HL-60/S4 (cell line): ENCODE measurements around the gene EYA2.
"Not testable (repeated sequence)": the region's sequence is repeated elsewhere in the genome, so short reads cannot be mapped to it uniquely, and the experiment has no call there.

Source experiments
- in situ Hi-C: fragments of 300-500 bp; cut with MboI; formaldehyde crosslinking; loops from 2 replicates; pipeline ENCODE4 v1.14.3; 2022; ENCODE audit warnings: low sequenced_read_pairs

The EYA2 gene, protein sequence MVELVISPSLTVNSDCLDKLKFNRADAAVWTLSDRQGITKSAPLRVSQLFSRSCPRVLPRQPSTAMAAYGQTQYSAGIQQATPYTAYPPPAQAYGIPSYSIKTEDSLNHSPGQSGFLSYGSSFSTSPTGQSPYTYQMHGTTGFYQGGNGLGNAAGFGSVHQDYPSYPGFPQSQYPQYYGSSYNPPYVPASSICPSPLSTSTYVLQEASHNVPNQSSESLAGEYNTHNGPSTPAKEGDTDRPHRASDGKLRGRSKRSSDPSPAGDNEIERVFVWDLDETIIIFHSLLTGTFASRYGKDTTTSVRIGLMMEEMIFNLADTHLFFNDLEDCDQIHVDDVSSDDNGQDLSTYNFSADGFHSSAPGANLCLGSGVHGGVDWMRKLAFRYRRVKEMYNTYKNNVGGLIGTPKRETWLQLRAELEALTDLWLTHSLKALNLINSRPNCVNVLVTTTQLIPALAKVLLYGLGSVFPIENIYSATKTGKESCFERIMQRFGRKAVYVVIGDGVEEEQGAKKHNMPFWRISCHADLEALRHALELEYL

DNA sequence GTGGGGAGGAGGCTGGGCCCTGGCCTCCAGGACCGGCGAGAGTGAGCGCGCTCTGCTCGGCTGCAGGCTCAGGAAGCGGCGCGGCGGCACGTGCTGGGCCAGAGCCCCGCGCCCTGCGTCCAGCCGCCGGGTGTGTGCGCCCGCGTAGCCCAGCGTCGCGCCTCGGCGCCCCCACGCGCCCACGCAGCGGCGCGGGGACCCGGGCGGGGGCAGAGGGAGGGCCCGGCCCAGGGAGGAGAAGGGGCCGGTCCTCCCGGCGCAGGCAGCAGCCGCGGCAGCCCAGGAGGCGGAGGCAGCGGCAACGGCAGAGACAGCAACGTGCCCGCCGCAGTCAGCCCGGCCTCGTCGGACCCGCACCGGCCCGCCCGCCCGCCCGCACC is at the start of gene EYA2:
EYA2 (plus strand) TSS at position 265 of the 380 bp plus-strand sequence. CDS start 95,168 bp downstream, outside the sequence.
- in situ Hi-C loops = no loop called here

DNA sequence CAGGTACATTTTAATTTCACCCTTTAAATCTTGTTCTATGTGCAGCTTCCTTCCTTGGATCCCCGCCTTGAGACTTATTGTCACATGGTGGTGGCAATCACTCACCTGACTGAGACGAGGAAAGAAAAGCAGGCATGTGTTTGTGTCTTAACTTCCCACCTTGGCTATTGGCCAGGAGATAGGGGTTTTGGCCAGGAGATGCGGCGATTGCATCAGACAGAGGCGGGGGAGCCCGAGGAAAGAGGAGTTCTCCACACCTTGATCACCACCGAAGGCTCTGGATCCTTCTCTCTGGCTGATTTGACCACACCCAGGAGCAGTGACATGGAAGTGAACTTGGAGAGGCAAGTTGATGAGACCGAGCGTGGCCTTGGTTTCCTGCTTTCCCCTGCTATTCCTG is 49.7 kb upstream of the EYA2 start:
- in situ Hi-C loops = no loop called here

DNA sequence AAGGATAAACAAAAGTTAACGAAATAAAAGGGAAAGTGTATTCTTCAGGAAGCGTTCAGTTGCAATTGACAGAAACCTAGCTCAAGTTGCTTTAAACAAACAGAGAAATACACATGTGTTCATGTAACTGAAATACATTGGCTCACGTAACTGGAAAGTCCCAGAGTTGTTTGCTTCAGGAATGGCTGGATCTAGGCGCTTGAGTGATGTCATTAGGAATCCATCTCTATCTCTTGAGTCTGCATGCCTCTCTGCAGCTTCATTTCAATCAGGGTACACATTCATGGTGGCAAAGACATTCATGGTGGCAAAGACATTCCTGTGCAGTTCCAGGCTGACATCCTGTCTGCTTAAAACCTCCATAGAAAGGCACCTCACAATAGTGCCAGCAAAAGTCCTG is 45.4 kb upstream of the EYA2 start:
- in situ Hi-C loops = no loop called here

DNA sequence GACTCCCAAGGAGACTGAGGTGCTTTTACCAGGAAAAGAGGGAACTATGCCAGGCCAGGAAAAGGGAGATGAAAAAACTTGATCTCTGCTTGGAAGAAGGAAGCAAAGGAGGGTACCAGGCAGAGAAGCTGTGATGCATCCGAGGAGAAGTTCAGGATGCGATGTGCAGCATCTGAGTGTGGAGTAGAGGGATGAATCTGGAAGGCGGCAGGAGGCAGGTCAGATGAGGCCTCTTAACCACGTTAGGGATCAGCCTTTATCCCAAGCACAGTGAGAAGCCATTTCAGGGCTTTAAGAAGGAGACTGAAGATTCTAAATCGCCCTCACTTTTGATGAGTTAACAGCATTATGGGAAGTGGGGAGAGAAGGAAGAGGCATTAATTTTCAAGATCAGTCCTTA is 44.9 kb upstream of the EYA2 start:
- in situ Hi-C loops = no loop called here

DNA sequence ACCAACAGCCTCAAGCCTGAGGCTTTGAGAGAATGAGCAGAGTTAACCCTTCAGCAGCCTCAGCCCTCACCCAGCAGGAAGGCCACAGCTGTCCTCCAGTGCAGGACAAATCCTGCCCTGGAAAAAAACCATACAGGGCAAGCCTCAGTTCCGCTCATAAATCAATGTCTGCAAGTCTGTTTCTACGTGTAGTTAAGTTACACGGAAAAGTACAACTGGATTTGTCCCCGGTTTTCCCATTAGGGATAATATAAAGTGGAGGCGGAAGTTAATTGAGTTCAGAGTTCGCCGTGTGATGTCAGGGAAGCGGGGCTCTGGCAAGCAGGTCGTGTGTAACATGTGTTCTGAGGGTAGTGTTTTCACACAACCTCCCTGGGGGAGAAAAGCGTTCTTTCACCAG is 44.2 kb upstream of the EYA2 start:
- in situ Hi-C loops = no loop called here

DNA sequence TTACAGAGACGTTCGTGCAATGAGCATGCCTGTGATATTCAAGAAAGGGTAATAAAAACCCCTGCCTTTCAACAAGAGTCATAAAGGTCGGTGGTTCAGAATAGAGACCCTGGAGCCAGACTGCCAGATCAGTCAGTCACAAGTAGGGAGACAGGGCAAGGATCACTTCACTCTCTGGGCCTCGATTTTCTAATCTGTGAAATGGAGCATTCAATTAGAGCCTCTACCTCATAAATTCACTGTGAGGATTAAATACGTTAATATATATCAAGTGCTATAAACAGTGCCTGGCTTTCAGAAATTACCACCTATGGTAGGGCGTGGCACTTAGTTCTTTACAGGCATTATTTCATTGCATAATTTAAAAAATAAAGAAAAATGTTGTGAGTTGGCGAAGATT is 43.7 kb upstream of the EYA2 start:
- in situ Hi-C loops = no loop called here

DNA sequence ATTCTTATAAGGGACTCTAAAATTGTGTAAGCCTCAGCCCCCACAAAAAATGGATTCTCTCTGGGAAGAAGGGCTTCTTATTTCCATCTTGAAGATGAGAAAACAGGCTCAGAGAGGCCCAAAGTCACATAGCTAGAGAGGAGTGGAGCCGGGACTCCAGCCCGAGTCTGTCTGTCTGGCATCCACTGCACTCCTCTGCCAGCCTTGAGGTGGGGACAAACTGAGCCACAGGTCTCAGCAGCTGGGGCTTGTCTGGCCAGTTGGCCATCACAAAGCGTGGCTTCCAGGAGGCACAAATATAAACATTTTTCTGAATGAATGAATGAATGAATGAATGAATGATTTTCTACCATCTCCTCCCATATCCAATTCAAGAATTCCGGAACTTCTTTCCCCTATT is 42.9 kb upstream of the EYA2 start:
- in situ Hi-C loops = no loop called here

DNA sequence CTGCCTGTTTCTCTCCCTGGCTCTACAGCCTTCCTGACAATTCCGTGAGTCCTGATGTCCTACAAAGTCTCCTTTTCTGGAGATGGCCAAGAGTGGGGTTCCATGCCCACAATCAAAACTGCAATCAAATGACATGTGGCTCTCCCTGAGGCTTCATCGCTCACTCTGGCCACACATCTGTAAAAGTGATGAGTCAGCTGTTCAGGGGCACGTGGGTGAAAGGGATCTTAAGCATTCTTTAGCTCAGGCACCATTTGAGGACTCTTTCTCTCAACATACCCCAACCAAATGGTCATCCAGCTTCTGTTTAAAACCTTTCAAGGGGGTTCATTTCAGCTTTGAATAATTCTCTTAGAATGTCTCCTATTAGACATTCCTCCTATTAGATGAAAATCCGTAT is 42.3 kb upstream of the EYA2 start:
- in situ Hi-C loops = no loop called here

DNA sequence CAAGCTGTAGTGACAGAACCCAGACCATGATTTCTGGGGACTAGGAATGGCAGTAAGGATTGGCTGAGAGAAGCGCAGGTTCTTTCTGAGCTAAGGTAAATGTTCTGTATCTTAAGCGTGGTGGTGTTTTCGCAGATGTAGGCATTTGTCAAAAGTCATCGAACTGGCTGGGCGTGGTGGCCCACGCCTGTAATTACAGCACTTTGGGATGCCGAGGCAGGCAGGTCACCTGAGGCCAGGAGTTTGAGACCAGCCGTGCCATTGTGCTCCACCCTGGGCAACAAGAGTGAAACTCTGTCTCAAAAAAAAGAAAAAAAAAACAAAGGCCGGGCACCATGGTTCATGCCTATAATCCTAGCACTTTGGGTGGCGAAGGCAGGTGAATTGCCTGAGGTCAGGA is 40.7 kb upstream of the EYA2 start:
- in situ Hi-C loops = no loop called here

DNA sequence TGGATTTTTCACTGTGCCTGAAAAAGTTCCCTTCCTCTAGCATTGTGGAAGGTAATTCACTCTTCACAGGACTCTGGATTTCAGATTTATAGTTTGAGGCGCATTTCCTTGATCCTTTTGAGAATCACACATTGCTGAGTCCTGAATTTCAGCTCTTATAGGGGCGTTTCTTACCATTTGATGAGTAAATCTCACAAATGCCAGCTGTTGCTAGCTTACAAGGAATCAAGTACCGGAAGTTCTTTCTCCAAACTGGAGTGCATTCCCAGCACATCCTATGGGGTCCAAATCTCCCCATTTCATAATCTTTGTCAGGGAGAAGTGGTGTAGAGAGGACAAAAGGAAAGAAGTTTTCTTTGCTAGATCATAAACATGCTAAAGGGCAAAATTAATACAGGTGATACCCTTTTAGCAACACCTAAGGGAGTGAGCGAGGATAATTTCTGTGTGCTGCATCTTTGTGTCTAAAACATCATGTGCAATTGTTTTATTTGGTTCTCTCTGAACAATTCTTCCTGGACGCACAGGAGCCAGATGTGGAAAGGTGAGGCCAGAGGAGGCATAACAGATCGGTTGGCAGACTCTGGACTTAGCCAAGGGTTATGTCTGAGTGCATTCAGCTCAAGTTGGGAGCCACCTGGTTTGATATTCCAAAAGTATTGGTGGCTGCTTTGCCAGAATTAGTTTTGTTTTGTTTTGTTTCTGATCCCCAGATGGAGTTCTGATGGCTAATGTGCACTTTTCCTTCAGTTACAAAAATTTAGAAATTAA is 37.4 kb upstream of the EYA2 start:
- in situ Hi-C loops = no loop called here

DNA sequence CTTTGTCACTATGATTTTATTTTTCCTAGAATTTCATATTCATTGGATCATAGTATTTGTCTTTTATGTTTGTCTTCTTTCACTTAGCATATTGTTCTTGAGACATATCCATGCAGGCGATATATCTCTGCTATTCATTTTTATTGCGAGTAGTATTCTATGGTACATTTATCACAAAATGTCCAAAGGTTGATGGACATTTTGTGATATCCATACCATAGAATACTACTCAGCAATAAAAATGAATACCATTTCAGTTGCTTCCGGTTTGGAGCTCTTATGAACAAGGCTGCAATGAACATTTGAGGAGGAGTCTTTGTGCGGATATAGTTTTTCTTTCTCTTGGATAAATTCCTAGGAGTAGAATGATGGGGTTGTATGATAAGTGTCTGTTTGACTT is 28.8 kb upstream of the EYA2 start:
- in situ Hi-C loops = no loop called here

DNA sequence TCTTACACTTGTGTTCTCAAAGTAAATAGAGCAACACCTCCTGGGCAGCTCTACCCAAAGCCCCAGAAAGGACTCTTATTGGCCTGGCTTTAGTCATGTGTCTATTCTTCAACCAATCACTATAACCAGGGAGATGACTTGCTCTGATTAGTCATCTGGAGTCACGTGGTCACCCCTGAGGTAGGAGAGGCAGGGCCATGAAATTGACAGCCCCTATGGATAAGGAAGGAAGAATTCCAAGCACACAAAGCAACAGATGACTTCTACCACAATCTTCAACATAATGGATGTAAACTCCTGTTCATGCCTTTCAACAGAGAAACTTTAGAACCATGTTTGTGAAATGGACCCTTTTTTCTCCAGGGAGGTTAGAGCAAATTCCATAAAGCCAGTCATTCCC is 24.6 kb upstream of the EYA2 start:
- in situ Hi-C loops = no loop called here

DNA sequence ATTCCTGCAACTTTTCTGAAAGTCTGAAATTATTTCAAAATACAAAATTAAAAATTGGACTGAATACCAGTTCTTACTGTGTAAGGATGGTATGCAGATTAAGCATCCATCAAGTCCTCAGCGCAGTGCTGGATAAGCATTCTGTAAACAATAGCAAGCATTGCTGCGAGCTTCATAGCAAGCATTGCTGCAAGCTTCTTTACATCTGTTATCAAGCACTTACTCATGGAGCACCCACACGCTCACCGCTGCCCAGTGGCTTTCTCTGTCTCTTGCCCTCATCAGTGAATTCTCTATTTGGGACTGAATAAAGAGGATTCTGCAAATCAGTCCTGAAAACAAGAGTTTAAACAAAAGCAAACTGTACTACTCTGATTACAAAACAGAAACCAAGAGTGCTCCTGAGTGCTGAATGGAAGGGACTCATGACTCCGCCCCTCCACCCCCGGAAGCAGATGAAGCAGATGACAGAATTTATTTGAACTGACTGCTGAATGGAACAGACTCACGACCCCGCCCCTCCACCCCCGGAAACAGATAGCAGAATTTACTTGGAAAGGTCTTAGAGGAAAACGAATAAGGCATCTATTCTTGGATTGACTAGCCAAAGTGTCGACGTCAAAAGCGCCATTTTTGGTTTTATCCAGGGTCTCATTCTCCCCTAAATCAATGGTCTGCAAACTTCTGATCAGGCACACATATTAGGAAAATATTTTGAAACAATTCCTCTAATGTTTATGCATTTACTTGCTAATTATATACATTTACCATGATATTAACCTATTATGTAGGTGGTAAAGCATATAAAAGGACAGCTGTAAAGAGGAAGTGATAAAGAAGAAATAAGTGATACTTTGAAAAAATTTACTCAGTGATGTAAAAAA is 22.1 kb upstream of the EYA2 start:
- in situ Hi-C loops = no loop called here

DNA sequence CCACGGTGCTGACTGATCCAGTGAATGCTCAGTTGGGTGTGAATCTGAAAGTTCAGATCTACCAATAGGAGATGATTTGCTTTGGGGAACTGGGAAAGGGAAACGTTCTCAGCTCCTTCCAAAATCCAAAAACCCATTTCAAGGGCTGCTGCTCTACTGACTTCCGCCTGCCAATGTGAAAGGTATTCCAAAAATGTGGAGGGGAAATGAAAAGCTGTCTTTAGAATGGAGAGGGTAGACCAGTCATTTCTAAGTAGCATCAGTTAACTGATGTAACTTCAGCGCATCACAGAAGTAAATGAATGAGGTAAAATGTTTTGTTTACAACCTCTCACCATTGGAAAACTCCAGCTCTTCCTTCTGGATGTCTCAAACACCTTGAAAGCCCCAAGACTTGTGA is 19.6 kb upstream of the EYA2 start:
- in situ Hi-C loops = no loop called here

DNA sequence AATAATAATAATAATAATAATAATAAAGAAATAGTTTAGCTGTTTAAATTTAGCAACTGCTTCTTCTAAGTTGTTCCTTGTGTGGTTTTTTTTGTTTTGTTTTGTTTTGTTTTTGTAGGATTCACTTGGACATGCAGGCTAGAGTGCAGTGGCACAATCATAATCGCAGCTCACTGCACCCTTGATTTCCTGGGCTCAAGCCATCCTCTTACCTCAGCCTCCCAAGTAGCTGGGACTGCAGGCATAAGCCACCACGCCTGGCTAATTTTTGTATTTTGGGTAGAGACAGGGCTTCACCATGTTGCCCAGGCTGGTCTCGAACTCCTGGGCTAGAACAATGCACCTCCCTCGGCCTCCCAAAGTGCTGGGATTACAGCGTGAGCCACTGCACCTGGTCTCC is 15.3 kb upstream of the EYA2 start:
- in situ Hi-C loops = no loop called here

DNA sequence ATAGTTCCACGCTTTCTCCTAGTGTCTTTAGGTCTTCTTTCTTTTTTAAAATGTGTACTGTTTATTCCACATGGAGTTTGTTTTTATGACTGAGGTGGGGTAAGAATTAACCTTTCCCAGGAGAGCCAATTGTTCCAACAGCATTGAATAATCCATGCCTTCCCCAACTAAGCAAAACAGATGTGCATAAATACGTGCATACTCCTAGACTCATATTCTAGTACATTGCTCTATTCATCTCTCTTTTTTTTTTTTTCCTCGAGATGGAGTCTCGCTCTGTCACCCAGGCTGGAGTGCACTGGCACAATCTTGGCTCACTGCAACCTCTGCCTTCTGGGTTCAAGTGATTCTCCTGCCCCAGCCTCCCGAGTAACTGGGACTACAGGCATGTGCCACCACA is 14.7 kb upstream of the EYA2 start:
- in situ Hi-C loops = not testable (repeated sequence)

DNA sequence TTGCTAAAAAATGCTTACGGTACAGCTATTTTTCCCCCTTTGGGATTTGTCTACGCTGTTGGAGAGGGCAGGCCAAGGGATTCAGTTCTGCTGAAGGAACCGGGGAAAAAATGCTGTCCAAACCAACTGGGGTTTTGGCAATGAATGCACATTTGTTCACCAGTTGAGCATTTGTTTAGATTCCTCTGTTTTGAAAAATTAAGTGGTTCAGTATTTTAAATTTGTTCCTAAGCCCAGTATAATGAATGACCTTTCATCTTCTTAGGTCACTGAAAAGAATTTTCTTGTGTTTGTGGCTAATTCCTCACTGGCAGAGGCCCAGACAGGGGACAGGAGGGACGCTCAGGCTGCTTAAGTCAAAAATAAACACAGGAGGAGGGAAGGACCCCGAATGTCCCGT is 10.8 kb upstream of the EYA2 start:
- in situ Hi-C loops = no loop called here

DNA sequence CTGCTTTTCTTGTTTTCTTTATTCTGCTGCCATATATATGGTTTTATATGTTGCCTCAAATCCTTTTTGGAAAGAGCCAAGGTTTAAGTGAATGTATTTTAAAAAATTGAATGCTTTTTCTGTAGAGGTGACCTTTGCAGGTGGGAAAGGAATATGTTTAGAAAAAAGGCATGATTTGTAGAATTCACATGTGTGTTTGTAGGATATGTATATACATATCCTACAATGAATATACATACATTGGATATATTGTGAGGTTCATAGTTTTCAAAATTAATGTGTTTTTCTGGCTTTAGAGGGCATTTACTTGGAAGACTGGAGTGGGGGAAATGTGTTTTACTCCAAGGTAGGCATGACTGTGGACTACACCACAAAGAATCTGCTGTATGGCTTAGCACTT is 4.0 kb upstream of the EYA2 start:
- in situ Hi-C loops = no loop called here

DNA sequence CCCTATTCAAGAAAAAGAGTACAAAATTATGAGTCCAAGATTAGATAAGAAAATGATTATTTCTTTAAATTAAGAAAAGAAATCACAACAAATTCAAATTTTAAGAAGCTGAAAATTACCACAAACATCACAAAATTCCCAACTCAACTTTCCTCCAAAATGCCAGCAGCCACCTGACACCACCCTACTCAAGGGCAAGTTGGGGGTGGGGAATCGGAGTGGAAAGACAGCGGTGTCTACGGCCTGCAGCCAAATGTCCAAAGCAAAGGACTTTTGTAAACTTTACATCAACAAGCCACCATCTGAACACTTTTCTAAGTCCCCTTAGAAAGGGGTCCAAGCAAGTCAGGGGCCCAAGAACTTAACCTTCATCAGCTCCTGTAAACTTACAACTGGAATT is 1.6 kb upstream of the EYA2 start:
- in situ Hi-C loops = no loop called here

DNA sequence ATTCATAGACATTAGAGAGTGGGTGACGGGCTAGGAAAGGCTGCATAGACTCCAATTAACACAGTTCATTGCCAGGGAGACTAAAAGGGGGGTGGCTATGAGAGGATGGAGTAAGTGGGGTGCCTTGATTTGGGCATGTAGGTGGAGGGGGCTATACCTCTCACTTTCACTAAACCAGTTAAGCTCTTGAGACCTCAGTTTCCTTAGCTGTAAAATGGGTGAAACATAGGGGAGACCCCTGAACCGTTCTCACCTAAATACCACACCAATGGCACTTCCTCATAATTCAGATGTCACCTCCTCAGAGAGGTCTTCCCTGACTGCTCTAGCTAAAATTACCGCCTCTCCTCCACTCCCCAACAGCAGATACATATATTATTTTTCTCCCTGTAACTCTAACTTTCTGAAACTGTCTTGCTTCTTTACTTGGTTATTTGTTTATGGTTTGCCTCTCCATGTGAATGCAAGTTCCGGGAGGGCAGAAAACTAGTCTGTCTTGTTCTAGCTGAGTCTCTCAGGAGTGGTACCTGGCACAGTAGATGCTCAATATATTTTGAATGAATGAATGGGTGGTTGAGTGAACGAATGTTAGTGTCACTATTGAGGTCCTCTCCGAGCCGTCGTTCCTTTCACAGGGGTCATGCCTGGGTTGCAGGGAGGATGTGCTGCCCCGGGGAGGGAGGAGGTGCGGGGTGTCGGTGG is 615 bp upstream of the EYA2 start:
- in situ Hi-C loops = no loop called here
